ENCODE measurements around the gene COMP.
"Not testable (repeated sequence)": the region's sequence is repeated elsewhere in the genome, so short reads cannot be mapped to it uniquely, and the experiment has no call there.

The COMP gene

DNA sequence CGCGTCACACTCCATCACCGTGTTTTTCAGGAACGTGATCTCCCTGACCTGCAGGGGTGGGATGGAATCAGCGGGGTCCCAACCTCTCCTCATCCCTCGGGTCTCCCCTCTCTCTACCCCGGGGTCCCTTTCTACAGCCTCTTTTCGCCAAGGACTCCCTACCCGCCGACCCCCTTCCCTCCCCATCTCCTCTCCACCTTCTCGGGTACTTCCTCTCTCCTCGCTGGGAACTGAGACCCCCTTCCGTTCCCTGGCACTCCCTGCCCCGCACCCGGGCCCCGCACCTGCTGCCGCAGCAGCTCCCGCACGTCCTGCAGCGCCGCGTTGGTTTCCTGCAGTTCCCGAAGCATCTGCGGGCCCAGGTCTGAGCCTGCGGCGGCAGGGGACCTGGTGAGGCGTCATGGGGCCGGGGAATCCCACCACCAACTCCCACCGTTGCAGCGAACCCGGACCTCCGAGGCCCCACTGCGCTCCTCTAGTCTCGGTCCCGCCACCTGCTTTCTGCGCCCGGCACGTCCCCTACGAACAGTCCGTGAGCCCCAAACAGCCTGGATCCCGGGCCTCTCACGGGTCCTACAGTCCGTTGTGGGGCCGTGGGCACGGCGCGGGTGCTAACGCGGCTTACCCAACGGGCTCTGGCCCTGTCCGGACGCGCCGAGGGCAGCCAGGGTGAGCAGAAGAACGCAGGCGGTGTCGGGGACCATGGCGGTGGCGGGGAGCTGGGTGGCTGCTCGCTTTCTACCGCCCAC, at the start of gene COMP:
TSS of gene COMP (minus strand) at position 740 of the 749 bp plus-strand sequence. CDS start at position 704, 36 bp downstream.
- no peak for DNase-seq

DNA sequence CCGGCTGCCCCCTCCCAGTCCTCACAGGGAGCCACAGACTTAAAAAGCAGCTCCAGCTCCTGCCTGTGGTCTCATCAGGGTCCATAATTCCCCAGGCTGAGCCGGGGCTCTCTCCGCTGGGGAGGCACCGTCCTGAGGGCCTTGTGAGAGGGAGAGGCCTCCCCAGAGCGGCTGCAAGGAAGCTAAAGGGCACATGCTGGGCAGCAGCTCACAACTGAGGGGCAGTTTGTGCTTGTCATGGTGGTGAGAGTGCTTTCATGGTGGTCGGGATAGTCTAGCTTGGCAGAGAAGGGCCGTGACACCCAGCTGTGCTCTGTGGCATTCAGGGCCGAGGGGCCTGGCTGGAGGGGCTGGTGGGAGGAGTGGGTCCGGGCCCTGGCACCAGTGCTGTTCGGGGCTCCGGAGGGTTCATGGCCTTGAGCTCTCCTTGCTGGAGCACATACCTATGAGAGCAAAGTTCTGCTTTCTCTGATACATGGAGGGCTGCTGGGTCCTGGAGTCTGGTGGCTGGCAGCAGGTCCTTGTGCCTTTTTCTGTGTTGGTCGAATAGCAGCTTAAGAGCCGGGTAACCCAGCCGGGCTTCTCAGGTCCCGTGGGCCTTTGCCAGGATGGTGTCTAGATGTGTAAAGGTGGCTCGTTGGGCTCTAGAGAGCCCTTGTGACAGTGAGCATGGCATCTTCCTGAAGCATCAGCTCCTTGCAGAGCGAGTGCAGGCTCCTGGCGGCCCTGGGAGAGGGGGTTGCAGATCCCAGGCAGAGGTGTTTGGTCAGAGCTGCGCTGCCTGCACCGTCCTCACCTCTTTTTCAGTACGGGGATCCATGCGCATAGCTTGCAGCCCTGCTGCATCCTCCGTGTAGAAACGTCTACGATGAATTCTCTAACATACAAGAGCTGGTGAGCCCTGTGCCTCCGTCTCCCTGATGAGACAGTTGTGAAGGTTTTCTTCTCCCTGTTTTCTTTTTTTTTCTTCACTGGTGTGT, 49.5 kb upstream of the COMP start:
- no peak for DNase-seq

DNA sequence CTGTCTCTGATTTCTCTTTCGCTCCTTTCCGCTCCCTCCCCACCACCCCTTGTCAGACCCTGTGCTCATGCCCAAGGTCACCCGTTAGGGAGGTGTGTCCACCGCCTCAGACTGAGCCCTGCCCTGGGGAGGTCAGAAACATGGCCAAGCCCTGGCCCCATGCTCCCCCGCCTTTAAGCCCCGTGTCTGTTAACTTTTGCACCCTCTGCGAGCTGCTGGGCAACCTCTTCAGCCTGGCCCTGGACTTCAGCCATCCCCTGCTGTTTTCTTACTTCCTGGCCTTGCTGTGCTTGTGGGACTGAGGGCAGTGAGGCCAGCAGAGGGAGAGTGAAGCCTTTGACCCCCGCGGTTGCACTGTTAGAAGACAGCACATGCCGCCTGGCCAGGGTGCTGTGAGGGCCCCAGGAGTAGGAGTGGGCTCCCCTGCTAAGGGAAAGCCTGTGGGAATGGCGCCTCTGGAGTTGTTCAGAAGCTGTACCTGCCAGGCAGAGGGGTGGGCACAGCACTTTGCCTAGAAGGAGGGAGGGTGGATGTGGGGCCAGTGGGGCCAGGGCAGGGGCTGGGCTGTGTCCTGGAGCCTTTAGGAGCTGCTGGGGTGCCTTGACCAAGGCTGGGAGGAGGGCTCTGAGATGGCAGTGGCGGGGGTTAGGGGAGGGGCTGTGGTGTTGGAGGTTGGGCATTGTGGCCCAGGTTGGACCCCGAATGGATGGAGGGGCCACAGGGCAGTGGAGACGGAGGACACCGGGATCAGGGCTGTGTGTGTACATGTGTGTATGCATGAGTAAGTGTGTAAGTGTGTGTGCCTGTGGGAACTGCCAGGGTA, 48.6 kb upstream of the COMP start:
- DNase-seq: no peak

DNA sequence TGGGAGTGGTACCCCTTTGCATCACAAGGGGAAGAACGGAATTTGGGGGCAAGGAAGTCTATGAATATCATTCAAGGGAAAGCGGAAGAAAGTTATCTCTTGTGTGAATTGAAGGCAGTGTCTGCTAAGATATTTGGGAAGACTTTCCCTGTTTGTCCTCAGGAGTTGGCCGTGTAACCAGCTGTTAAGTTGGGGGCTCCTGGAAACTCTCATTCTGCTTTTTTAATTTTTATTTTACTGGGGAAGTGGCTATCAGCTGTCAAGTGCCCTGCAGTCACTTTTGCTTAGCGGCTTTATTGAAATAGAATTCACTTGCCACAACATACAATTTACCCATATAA, 43.5 kb upstream of the COMP start:
- no peak for DNase-seq

DNA sequence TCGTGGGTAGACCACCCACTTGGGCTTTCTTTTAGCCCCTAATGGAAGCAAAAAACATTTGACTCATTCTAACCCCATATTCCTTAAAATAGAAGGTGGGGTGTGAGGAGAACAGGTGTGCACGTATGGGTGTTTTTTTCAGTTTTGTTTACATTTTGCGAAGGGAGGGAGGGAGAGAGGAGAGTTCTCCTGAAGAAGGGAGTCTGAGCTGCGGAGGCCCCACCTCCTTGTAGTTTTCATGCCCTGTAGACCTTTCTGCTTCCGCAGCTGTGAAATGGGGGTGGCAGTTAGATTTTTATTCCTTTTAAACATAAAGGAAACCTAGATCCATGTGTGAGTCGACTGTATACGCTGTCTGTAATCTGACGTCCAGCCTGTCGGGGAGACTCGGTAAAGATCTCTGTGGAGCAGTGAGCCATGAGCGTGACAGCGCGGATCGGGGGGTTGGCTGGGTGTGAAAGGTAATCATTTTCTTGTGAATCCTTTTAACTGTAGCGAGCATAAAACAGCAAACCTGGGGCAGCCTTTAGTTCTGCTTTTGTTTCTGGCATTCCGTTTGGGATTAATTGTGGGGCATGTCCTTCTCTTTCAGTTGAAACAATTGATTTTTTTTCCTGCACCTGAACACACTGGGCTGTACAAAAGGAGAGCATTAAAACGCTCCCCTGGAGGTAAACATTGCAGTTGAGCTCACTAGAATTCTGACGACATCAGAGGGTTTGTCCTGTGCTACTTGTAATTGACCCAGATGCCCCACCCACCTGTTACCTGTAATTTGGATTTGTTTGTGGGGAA, 42.9 kb upstream of the COMP start:
- DNase-seq: no peak

DNA sequence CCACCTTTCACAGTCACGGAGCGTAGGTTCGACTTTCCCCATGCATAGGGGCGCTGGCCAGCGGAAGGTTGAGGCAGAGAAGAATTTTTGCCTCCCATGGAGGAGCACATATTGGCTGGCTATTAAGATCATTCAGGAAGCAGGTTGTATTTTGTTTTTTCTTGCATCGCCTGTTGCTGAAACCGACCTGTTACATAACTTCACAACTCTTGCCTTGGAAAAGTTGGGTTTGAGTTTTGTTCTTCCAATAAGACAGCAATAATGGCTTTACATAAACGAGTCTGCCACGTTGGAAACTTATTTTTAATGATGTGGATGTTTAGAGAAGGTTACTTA, 42.0 kb upstream of the COMP start:
- DNase-seq: no peak

DNA sequence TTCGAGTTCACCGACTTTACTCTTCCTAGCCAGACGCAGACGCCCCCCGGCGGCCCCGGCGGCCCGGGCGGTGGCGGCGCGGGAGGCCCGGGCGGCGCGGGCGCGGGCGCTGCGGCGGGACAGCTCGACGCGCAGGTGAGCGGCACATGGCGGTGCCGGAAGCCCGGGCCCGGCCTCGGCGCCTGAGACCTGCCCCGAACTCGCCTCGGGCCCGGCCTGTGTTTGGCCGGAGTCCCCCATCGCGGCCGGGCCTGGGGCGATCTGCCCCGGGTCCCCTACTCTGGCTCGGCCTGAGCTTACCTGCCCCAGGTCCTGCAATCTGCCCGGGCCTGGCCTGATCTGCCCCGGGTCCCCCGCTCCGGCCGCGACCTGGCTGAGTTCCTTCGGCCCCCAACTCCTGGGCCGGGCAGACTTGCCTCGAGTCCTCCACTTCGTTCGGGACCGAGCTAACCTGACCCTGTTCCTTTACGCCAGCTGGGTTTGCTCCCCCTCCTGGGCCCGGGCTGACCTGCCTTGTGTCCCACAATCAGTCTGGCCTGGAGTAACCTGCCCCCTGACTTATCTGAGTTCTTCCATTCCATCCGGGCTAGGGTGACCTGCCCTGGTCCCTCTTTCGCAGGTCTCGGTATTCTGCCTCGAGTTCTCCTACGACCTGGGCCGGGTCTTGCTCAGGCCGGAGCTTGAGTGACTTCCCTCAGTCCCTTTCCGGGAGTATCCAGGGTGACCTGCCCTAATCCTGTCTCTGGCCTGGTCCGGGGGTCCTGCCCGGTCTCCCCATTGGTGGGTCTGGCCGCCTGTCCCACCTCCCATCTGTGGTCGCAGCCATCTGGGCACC, 41.4 kb upstream of the COMP start:
- DNase-seq: peak; percentile 31

DNA sequence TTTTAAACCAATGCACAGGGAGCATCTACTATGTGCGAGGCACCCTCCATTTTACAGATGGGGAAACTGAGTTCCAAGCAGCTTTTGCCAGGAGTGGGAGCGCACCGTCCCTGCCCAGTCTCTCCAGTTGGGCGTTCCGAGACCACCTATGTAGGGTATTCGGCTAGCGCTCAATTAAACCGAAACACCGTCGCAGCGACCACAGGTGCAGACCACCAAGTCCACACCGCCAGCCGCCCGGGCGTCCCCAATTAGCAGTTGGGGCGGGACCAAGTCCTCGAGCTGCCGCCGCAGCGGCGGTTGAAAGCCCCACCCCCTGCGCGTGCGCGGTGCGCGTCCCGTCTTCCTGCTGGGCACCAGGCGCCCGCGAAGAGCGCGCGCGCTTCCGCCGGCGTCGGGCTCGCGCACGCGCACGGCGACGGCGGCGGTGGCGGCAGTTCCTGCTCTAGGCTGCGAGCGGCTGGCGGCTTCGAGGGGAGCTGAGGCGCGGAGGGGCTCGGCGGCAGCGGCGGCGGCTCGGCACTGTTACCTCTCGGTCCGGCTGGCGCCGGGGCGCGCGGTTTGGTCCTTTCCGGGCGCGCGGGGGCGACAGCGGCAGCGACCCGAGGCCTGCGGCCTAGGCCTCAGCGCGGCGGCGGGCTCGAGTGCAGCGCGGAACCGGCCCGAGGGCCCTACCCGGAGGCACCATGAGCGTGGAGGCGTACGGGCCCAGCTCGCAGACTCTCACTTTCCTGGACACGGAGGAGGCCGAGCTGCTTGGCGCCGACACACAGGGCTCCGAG, 40.6 kb upstream of the COMP start, which contains the start of gene UPF1:
TSS of gene UPF1 (plus strand) at position 436 of the 782 bp plus-strand sequence. CDS start at position 687, 251 bp downstream.
- peak; percentile 97 for DNase-seq

DNA sequence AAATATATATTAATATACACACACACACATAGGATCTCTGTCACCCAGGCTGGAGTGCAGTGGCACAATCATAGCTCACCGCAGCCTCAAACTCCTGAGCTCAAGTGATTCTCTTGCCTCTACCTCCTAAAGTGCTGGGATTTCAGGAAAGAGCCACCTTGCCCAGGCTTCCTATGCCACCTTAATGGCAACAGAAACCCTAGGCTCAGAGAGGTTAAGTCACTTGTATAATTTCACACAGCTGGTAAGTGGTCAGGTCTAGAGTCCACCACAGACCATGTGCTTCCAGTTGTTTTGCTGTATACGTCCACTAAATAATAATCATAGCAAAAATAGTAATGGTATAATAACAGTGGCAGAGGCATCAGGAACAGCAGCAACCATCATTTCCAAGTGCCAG, 39.4 kb upstream of the COMP start:
- DNase-seq: no peak

DNA sequence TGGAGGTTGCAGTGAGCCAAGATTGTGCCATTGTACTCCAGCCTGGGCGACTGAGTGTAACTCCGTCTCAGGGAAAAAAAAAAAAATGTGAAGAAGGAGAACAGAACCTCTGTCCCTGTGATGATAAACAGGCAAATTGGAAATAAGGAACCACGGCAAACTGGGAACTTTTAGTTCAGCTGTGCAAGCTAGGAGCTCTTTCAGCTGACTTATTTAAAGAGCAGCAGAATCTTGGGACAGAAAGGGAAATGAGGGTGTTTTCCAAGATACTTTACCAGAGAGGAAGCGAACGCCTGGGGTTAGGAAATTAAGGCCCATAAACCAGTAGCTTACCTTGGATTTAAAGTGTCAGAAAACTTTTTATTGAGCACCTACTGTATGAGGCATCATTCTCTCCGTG, 37.7 kb upstream of the COMP start:
- no peak for DNase-seq

DNA sequence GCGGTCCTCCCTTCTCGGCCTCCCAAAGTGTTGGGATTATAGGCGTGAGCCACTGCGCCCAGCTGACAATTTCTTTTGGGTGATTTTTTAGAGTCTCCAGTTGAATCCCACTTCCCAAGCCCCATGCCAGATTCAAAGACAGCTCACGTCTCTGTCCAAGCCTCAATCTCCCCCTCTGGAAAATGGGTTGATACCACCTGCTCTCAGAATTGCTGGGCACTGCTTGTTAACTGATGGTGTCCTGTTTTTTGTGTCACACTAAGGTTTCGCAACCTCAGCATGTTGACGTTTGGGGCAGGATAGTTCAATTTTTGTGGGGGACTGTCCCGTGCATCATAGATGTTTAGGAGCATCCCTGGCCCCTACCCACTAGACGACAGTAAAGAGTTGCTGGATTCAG, 26.5 kb upstream of the COMP start:
- DNase-seq: no peak

DNA sequence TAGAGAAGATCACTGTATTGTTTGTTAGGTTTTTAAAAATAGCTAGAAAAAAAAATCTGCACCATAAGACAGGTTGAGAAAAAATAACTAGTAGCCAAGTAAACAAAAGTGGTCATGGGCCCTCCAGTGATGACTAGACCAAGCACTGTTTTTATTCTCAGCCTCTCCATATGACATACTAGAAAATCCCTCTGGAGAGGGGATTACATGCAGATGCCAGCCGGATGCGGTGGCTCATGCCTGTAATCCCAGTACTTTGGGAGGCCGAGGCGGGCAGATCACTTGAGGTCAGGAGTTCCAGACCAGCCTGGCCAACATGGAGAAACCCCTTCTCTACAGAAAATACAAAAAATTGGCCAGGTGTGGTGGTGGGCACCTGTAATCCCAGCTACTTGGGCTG, 25.5 kb upstream of the COMP start:
- not testable (repeated sequence) for DNase-seq

DNA sequence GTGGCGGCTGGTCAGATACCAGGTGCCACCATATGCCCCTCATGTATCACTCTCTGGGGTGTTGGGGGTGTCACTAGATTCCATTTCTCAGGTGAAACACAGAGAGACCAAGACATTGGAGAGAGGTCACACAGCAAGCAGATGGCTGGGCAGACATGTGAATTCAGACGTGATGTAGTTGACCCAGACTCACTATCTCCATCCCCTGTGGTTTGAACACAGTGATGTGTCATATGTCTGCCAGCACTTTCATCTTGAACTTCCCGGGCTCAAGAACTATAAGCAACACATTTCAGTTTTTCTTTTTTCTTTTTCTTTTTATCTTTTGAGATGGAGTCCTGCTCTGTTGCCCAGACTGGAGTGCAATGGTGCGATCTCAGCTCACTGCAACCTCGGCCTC, 24.6 kb upstream of the COMP start:
- DNase-seq: no peak

DNA sequence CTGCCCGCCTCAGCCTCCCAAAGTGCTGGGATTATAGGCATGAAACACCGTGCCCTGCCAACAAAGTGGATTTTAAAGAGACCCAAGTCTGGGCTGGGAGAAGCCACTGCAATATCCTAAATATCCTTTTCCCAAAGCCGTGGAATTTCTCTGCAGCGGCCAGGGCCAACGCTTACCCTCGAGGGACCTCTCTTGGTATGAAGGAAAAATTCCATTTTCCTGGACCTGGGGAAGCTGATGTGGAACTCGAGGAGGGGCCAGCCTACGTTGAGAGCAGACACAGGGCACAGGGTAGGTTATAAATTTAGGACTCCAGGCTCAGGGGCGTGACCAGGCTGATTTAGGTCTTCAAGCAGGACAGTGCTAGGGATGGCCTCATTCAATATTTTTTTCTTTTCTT, 23.0 kb upstream of the COMP start:
- no peak for DNase-seq

DNA sequence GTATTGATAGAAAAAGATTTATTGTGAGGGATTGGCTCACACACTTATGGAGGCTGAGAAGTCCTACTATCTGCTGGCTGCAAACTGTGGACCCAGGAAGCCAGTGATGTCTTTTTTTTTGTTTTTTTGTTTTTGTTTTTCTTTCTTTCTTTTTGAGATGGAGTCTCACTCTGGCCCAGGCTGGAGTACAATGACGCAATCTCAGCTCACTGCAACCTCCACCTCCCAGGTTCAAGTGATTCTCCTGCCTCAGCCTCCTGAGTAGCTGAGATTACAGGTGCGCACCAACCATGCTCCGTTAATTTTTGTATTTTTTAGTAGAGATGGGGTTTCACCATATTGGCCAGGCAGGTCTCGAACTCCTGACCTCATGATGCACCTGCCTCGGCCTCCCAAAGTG, 20.5 kb upstream of the COMP start:
- not testable (repeated sequence) for DNase-seq

DNA sequence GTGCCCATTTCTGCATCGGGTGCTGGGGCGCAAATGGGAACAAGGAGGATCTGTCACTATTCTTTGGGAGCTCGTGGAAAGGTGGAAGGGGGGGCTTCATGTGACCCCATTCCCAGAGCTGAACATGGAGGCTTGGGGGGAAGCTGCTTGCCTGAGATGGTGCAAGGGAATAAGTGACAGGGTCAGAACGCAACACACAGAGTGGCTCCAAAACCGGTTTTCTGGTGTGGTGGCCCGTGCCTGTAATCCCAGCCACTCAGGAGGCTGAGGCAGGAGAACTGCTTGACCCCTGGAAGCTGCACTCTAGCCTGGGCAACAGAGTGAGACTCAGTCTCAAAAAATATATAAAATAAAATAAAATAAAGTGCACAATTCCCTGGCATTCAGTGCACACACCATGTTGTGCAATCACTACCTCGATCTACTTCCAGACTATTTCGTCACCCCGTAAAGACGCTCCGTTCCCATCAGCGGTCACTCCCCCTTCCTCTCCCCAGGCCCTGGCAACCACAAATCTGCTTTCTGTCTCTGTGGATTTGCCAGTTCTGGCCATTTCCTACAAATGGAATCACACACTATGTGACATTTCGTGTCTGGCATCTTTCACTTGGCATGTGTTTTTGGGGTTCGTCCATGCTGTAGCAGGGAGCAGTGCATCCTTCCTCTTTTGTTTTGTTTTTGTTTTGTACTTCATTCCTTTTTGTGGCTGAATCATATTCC, 18.2 kb upstream of the COMP start:
- no peak for DNase-seq

DNA sequence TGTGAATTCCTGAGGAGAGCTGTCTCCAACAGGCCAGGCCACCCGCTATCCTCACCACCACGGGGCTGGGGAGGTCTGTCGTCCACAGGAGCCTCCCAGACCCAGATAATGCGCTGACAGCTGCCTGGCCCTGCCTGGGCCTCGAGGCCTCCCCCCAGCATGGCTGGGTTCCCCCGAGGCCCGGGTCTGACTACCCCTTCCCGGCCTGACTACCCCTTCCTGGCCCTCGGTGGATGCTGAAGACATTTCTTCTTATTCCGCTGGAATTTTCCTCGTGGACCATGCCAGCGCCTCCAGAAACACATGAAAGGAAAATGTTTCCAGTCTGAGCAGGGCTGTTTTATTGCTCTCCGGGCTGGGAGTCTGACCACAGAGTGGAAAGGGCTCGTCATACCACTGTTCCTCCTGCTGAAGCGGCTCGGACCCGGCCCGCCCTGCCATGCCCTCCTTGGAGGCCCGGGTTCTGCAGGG, 16.8 kb upstream of the COMP start:
- DNase-seq: no peak

DNA sequence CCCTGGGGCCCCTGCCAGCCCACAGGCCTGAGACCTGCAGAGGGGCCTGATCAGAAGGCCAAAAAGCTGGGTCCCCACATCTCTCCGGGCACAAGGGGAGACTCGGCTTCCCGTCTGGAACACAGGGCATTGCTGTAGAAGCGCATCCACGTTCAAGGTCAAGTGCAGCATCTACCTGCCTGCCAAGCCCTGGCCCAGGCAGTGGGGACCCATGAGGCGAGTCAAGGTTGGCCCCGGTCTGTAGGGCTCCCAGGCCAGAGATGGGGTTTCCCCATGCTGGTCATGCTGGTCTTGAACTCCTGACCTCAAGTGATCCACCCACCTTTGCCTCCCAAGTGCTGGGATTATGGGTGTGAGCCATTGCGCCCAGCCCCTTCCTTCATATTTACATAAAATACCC, 13.5 kb upstream of the COMP start:
- DNase-seq: no peak

DNA sequence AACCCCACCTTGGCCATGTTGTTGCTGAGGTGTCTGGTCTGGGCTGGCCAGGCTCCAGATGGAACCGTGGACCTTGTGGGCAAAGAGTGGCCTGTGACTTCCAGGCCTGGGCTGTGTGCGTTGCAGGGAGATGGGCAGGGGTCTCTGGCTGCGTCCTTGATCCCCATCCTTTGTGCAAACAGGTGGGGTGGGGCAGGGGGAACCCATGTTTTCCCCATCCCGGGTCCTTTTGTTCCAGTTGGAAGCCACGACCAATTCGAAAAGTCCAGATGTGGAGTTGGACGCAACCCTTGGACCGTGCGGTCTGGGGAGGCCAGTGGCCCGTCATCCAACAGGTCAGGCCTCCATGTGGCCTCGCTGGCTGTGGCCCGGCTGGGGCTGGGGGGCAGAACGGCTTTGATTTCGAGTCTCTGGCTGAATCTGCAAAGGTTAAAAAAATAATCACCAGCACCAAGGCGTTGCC, 13.1 kb upstream of the COMP start:
- no peak for DNase-seq
